HEK293T (cell line): ENCODE data around the gene GOPC.

Experiments used
- BHLHE40 ChIP-seq: fragments of 450-650 bp; IDR thresholded peaks from 2 replicates; pipeline ENCODE4 v1.6.1; 2016; ENCODE audit warnings: mild to moderate bottlenecking, moderate library complexity, borderline replicate concordance
- FOXA1 ChIP-seq: fragments of 450-650 bp; IDR thresholded peaks from 2 replicates; pipeline ENCODE4 v1.6.1; 2016; ENCODE audit warnings: mild to moderate bottlenecking
- FOXK2 ChIP-seq: fragments of 450-650 bp; IDR thresholded peaks from 2 replicates; pipeline ENCODE4 v1.6.1; 2016; ENCODE audit warnings: mild to moderate bottlenecking
- L3MBTL2 ChIP-seq: fragments of 450-650 bp; conservative IDR thresholded peaks from 2 replicates; pipeline ENCODE4 v1.6.1; 2016; ENCODE audit warnings: mild to moderate bottlenecking
- SP1 ChIP-seq: fragments of 450-650 bp; IDR thresholded peaks from 2 replicates; pipeline ENCODE4 v1.6.1; 2017
- TARDBP ChIP-seq: fragments of 450-650 bp; IDR thresholded peaks from 2 replicates; pipeline ENCODE4 v1.6.1; 2016
- ZNF384 ChIP-seq: fragments of 450-650 bp; IDR thresholded peaks from 2 replicates; pipeline ENCODE4 v1.6.1; 2016

- no peak for TF ChIP-seq BHLHE40
- no peak for TF ChIP-seq FOXA1
- no peak for TF ChIP-seq ZNF384
- no peak for TF ChIP-seq L3MBTL2
- TF ChIP-seq SP1, result no peak
- TF ChIP-seq TARDBP, result no peak
- TF ChIP-seq FOXK2, result no peak
These were observed 10.9 kb downstream of the GOPC start for GRCh38 chr6:117591405-117591804.
